ENCODE data around the gene RERE. TPM values are rescaled to one million over a fixed set of nuclear protein-coding genes. Genes with fewer than 3 reads are reported as not detected.

RERE gene
- polyA plus RNA-seq, 6 donors from 2014 or later = 10.7 to 50.1 (median 22.3) TPM

DNA sequence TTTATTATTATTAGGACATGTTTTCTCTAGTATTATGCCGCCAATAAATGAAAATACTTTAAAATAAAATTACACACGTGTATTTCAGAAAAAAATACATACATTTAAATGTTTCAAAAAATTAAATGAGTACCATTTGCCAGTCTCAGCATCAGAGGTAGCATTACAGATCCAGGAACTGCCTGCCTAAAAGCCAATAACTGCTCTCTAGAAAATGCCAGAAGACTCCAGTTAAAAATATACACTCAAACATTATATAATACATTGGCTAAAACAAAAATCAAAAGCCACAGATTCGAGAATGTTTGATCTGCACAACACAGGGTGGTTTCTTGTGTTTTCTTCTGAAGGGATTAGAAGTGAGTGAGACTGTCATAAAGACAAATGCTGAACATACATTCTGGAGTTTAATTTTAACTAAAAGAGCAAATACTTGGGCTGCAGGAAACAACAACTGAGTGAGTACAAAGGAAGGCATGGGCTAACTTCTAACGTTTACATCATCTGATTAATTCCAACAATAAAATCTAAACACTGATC lies 105.5 kb downstream of the RERE start:
- Mint-ChIP-seq H3K9me3 (peaks cover 0 to 5% (median 2%) of the 10 kb centered on the region in 7 donors), H3K4me3 (peak overlapping the region; percentile 57 to 86 (median 76)), H3K27me3 (no peaks in the 10 kb centered on the region), H3K27ac (peak overlapping the region; percentile 88 to 95 (median 92)), H3K36me3 (peaks cover 9 to 15% of the 10 kb centered on the region in 2 donors), H3K4me1 (peaks cover 38 to 58% (median 39%) of the 10 kb centered on the region in 3 donors)
- DNase-seq = no peak
- ATAC-seq (ENCODE audit: low read depth in 2 of 2) = peak; percentile 7 to 9

DNA sequence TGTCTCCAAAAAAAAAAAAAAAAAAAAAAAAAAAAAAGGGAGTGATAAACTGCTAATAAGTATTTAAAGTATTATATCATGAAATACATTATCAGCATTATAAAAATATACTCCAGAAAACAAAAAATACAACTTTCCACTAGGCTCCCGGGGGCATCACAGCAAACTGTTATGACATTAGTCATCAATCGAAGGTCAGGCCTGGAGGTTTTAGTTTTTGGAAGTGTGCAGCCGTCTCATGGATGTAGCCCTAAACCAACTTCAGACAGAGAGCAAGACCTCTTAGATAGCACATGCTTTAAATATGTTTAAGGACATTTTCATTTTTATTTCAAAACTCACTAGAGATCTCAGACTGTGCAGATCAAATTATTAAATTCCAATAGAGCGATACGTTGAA lies 106.3 kb downstream of the RERE start:
- H3K36me3 Mint-ChIP-seq = peaks cover 9 to 15% of the 10 kb centered on the region in 2 donors
- peaks cover 0 to 5% (median 2%) of the 10 kb centered on the region in 7 donors for H3K9me3 Mint-ChIP-seq
- no peaks in the 10 kb centered on the region for H3K27me3 Mint-ChIP-seq
- H3K4me1 Mint-ChIP-seq = peaks cover 40 to 51% (median 41%) of the 10 kb centered on the region in 3 donors
- no peak for ATAC-seq (ENCODE audit: low read depth in 2 of 2)
- peak overlapping the region in 6 of 8 donors; percentile 1 to 61 (median 37) for H3K4me3 Mint-ChIP-seq
- no peak for DNase-seq
- H3K27ac Mint-ChIP-seq = peak overlapping the region; percentile 12 to 95 (median 62)

DNA sequence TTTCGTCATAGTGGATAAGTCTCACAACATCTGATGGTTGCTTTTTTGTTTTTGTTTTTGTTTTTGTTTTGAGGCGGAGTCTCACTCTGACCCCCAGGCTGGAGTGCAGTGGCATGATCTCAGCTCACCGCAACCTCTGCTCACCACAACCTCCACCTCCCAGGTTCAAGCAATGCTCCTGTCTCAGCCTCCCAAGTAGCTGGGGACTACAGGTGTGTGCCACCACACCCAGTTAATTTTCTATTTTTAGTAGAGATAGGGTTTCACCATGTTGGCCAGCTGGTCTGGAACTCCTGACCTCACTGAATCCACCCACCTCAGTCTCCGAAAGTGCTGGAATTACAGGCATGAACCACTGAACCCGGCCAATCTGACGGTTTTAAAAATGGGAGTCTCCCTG lies 109.2 kb downstream of the RERE start:
- H3K9me3 Mint-ChIP-seq = peaks cover 0 to 5% (median 0%) of the 10 kb centered on the region in 7 donors
- peak overlapping the region in 4 of 6 donors; percentile 24 to 77 (median 68) for H3K27ac Mint-ChIP-seq
- peak overlapping the region in 1 of 8 donors; percentile 5 for H3K4me3 Mint-ChIP-seq
- H3K4me1 Mint-ChIP-seq = peaks cover 41 to 53% (median 53%) of the 10 kb centered on the region in 3 donors
- ATAC-seq (ENCODE audit: low read depth in 2 of 2) (no peak), DNase-seq (no peak)
- H3K36me3 Mint-ChIP-seq = peaks cover 4 to 8% of the 10 kb centered on the region in 2 donors
- H3K27me3 Mint-ChIP-seq = no peaks in the 10 kb centered on the region

DNA sequence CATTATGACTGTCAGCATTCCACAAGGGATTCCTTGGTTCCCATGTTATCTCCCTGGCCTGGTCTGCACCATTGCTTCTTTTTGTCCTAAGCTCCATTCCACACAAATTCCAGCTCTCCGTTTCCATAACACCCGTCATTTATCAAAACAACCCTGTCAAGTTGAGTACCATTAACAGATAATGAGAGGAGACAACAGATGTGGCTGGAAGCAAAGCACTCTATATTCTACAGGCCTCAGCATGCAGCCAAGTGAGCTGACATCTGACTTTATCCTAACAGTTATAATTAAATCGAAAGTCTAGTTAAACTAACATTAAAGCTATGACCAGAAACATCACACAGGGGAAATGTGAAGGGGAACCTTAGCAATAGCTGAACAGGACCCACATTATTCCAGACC lies 110.4 kb downstream of the RERE start:
- peaks cover 0 to 5% (median 0%) of the 10 kb centered on the region in 7 donors for H3K9me3 Mint-ChIP-seq
- peaks cover 34 to 49% (median 45%) of the 10 kb centered on the region in 3 donors for H3K4me1 Mint-ChIP-seq
- no peak for DNase-seq
- no peaks in the 10 kb centered on the region for H3K27me3 Mint-ChIP-seq
- ATAC-seq (ENCODE audit: low read depth in 2 of 2) = no peak
- peaks cover 4 to 8% of the 10 kb centered on the region in 2 donors for H3K36me3 Mint-ChIP-seq
- no peak overlapping the region for H3K4me3 Mint-ChIP-seq
- H3K27ac Mint-ChIP-seq = peak overlapping the region; percentile 1 to 81 (median 44)

DNA sequence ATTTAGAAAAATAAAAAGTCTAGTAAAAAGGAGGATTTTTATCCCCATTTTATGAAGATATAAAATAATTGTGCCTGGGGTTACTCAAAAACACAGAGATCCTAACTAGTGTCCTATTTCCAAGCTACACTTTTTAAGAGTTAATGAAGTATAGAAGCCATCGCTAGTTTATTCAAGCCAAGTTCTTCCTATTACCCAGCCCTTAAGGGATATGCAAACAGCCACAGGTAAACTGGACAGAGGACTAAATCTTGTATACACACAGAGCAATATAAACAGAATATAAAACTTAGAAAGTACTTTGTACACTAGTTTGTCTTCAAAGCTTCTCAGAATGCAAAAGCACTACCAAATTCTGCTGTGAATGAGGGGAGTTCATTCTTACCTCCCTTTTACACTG lies 111.1 kb downstream of the RERE start:
- no peak for ATAC-seq (ENCODE audit: low read depth in 2 of 2)
- no peak for DNase-seq
- Mint-ChIP-seq H3K4me1 (peaks cover 33 to 51% (median 46%) of the 10 kb centered on the region in 3 donors), H3K36me3 (peaks cover 4 to 8% of the 10 kb centered on the region in 2 donors), H3K9me3 (peaks cover 0 to 5% (median 0%) of the 10 kb centered on the region in 7 donors), H3K27me3 (no peaks in the 10 kb centered on the region), H3K4me3 (peak overlapping the region in 1 of 8 donors; percentile 16), H3K27ac (peak overlapping the region in 4 of 6 donors; percentile 44 to 73 (median 68))

DNA sequence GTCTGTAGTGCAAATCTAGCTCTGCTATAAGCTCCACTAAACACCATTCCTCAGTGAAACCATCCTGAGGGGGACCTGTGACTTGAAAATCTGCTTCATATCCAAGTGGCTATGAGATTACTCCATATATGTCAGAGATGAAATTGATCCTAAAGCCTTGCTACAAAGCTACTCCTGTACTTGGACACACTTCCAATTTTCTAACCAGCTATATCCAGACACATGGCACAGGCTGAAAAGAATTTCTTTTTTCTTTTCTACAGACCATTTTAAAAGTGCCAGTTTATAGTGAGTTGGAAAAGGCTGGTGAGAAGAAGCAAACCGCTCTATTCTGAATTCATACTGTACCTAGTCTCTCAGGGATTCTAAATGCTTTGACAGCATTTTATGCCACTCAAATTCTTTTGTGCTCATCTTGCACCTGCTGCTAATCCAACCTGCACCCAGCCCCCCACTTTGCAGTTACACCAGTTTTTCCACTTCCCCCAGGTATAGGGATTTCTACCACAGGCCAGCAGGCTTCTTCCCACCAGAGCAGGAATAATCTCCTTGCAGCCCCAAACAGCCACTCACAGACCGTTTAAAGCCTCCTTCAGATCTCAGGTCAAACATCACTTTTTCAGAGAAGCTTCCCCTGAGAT lies 112.5 kb downstream of the RERE start:
- Mint-ChIP-seq H3K27ac (peak overlapping the region; percentile 33 to 97 (median 65)), H3K4me3 (peak overlapping the region in 5 of 8 donors; percentile 2 to 91 (median 12)), H3K36me3 (peaks cover 4 to 8% of the 10 kb centered on the region in 2 donors), H3K4me1 (peaks cover 37 to 54% (median 51%) of the 10 kb centered on the region in 3 donors), H3K9me3 (peaks cover 0 to 5% (median 0%) of the 10 kb centered on the region in 7 donors), H3K27me3 (no peaks in the 10 kb centered on the region)
- DNase-seq = no peak
- ATAC-seq (ENCODE audit: low read depth in 2 of 2) = no peak

DNA sequence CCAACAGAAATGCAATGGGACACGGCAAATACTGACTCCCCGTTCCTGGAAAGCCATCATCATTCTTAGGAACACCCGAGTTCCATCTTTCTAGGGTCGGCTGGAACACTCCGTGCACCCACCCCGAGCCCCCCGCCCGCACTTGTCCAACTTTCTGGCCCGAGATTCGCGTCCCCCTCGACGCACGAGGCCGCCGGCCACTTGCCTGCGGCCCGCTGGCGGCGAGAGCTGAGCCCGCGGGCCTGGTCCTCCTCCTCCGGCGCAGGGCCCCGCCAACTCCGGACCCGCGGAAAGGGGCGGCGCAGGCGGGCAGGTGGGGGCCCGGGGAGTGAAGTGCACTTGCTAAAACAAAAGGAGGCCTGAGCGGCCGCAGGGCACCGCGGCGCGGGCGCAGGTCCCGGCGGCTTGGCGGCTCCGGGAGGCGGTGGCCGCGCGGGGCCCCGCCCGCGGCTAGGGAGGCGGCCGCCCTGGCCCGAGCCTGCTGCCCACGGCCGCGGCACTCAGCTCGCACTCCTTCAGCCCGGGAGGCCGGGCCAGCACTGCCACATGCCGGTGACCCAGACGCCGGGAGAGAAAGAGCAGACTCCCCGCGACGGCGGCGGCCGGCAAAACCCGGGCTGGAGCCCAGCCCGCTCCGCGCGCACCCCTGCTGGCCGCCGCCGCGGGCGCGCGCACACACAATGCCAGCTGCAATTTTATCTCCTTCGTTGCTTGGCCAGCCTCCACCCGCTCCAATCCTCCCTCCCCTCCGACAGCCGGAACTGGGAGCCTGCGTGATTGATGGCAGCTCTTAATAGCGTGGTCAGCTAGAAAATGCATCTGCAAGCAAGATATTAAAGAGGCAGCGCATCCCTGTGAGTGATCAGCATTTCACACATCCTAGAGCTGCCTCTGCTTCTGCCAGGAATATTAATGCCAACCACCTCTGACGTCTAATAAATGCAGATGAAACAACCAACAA lies 114.3 kb downstream of the RERE start:
- Mint-ChIP-seq H3K36me3 (no peaks in the 10 kb centered on the region), H3K27me3 (no peaks in the 10 kb centered on the region), H3K4me1 (peaks cover 37 to 56% (median 54%) of the 10 kb centered on the region in 3 donors)

DNA sequence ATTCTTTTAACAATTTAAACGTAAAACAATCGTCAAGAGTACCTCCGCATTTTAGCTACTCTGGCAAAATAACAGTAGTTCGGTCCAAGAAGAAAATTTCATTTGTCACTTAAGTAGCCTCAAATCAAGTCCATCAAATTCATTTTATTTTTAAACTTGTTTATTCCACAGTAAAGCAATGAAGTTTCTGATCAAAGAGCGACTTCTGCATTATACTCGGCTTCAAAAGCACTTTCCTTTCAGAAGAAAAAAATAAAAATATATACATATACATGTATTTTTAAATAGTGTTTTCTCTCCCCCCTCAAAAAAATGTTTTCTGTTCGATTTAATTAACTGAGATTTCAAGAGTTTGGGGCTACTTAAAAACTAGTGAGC lies 115.0 kb downstream of the RERE start:
- no peaks in the 10 kb centered on the region for H3K9me3 Mint-ChIP-seq
- DNase-seq (no peak), ATAC-seq (ENCODE audit: low read depth in 2 of 2) (no peak)
- peak overlapping the region; percentile 87 to 98 (median 94) for H3K27ac Mint-ChIP-seq
- H3K4me1 Mint-ChIP-seq = peaks cover 37 to 57% (median 56%) of the 10 kb centered on the region in 3 donors
- peak overlapping the region; percentile 84 to 93 (median 90) for H3K4me3 Mint-ChIP-seq
- H3K36me3 Mint-ChIP-seq = no peaks in the 10 kb centered on the region
- H3K27me3 Mint-ChIP-seq = no peaks in the 10 kb centered on the region

More for the DNA sequence above, 114.3 kb downstream of the RERE start:
- Mint-ChIP-seq H3K4me3 (peak overlapping the region; percentile 86 to 96 (median 92)), H3K9me3 (no peaks in the 10 kb centered on the region), H3K27ac (peak overlapping the region; percentile 59 to 95 (median 93))
- ATAC-seq (ENCODE audit: low read depth in 2 of 2) (peak; percentile 66 to 69), DNase-seq (peak; percentile 84)

DNA sequence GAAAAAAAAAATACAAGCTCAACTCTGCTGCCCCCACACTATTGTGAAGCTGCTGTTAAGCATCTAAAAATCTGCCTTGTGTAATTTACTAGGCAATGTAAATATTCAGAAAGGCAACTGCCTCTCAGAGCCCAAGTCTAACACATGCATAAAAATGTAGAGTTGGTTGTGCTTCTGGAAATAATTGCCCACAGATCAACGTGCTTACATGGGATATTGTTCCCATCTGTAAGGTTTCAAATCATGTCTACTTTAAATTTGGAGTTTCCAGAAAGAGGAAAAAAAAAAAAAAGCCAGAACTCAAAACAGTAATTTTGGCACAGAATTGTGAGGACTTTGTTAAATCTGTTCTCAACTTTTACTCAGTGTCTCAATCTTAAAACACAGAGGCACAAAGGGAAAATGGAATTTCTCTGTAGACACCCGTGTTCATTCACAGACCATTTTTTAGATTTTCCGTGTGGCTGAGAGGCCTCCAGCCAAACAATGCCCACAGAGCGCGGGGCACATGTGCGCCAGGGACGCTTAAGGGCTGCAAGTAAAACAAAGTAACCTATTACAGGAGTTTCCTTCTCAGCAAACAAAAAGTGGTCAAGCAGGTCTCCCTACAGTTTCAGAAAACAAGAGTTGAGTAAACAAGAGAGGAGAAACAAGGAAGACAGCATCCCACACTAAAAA lies 115.5 kb downstream of the RERE start:
- no peak for DNase-seq
- Mint-ChIP-seq H3K4me1 (peaks cover 32 to 57% (median 52%) of the 10 kb centered on the region in 3 donors), H3K9me3 (no peaks in the 10 kb centered on the region), H3K27me3 (no peaks in the 10 kb centered on the region), H3K4me3 (peak overlapping the region; percentile 84 to 93 (median 90)), H3K36me3 (no peaks in the 10 kb centered on the region), H3K27ac (peak overlapping the region; percentile 87 to 98 (median 94))
- no peak for ATAC-seq (ENCODE audit: low read depth in 2 of 2)

DNA sequence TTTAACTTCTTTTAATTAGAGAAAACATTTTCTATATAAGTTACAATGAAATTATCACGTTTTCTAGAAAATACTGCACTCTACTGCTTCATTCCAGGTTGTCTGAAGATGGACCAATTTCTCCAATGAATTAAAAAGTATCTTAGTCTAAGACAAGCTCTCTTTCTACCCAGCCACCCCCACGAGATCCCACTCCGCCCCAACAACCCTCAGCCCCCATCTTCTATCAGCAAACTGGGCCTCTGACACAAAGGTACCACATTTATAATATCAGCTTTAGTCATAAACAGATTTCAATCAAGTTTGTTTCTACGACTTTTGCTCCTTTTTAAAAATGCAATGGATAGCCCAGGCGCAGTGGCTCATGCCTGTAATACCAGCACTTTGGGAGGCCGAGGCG lies 117.8 kb downstream of the RERE start:
- H3K9me3 Mint-ChIP-seq = no peaks in the 10 kb centered on the region
- H3K27me3 Mint-ChIP-seq = no peaks in the 10 kb centered on the region
- ATAC-seq (ENCODE audit: low read depth in 2 of 2) (no peak), DNase-seq (no peak)
- no peaks in the 10 kb centered on the region for H3K36me3 Mint-ChIP-seq
- peak overlapping the region in 6 of 8 donors; percentile 9 to 87 (median 64) for H3K4me3 Mint-ChIP-seq
- H3K4me1 Mint-ChIP-seq = peaks cover 38 to 68% (median 57%) of the 10 kb centered on the region in 3 donors
- peak overlapping the region; percentile 24 to 97 (median 93) for H3K27ac Mint-ChIP-seq

DNA sequence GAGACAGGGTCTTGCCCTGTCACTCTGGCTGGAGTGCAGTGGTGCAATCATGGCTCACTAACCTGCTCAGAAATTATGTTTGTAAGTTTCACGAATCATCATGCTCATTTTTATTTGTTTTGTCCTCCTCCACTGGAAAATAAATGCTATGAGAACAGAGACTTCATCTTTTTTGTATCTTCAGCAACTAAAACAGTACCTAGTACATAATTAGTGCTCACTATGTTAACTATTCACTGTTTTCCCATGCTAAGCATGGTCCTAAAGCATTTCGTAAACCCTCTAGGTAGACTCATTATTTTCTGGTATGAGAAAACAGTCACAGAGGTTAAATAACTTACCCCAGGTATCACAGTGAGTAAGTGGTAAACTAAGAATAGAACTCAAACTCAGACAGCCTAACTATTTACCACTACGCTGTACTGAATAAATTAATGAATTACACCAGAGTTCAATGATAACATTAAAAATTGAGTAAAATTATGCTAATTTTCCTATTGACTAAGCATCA lies 118.4 kb downstream of the RERE start:
- peaks cover 43 to 69% (median 59%) of the 10 kb centered on the region in 3 donors for H3K4me1 Mint-ChIP-seq
- no peaks in the 10 kb centered on the region for H3K9me3 Mint-ChIP-seq
- no peak for ATAC-seq (ENCODE audit: low read depth in 2 of 2)

DNA sequence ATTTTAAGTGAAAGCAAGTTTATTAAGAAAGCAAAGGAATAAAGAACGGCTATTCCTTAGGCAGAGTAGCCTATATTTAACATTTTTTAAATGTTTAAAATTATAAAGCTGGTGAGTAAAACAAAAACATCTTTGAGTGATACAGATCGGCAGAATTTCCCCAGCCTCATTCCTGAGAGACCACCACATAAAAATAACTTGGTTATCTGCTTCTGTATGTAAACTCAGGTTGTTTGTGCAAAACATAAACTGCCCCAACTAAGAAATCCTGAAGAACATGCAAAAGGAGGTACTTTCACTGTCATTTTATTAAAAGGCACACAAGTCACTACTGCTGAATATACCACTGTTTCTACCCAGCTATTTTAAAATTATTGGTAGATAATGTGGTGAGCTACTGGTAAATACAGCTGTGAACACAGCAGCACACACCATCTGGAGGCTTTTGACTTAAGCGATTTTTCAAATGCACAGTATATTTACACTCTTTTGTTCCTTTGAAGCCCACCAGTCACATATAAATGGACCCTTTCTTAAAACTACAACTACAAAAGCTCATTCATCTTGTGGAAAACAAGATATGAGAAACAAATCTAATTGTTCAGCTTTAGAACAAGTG lies 119.3 kb downstream of the RERE start:
- Mint-ChIP-seq H3K9me3 (no peaks in the 10 kb centered on the region), H3K4me3 (no peak overlapping the region), H3K27me3 (no peaks in the 10 kb centered on the region), H3K27ac (peak overlapping the region in 1 of 6 donors; percentile 93), H3K36me3 (no peaks in the 10 kb centered on the region), H3K4me1 (peaks cover 44 to 71% (median 61%) of the 10 kb centered on the region in 3 donors)
- DNase-seq (no peak), ATAC-seq (ENCODE audit: low read depth in 2 of 2) (no peak)

More for the DNA sequence above, 118.4 kb downstream of the RERE start:
- no peaks in the 10 kb centered on the region for H3K36me3 Mint-ChIP-seq
- peak overlapping the region in 5 of 6 donors; percentile 4 to 93 (median 57) for H3K27ac Mint-ChIP-seq
- no peak for DNase-seq
- H3K4me3 Mint-ChIP-seq = no peak overlapping the region
- no peaks in the 10 kb centered on the region for H3K27me3 Mint-ChIP-seq

Measured in naive B cell (primary cell).